ENCODE data around the gene RNASE11. TPM values are rescaled to one million over a fixed set of nuclear protein-coding genes. Genes with fewer than 3 reads are reported as not detected.

The RNASE11 gene
- total RNA-seq, 4 donors from 2014 or later = not detected

DNA sequence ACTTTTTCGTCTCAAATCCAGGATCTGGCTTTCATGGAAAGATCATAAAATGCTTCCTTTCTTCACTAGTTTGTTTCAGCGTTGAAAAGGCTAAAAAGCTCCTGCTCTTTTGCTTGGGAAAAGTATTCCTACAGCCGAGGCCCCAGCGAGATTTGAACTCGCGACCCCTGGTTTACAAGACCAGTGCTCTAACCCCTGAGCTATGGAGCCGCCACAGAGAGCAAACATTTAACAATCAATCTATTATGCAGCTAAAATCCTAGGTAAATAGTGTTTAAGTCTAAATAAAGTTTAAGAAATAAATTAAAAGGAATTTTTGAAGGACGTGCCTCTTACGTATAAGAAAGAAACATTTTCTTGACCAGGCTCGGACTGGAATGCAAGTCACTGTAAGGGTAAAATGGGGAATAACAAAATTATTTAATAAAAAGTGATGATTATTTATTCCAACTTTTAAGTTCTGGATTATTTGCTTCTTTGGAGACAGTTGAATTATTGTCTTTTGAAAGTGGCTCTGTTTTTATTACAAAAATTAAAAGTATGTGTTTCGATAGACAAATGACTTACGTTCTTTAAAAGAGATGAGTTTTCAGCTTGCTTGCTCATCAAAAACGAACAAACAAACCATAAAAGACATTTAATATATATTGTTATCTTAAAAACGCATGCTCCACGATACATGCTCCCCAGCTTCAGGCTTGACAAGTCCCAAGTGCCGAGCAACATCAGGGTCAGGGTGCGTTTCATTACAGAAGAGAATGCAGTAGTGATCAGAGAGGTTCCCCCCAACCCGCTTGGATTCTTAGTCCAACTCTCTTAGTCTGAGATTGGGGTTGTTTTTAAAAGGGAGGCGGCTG is 43.5 kb upstream of the RNASE11 start:
- Histone ChIP-seq H3K4me1 (peaks cover 31 to 57% (median 43%) of the 10 kb centered on the region in 4 donors), H3K36me3 (no peaks in the 10 kb centered on the region), H3K4me3 (peak overlapping the region; percentile 21 to 49 (median 36)), H3K27ac (replicated peaks in 1 of 4) (no peak overlapping the region), H3K9me3 (no peaks in the 10 kb centered on the region), H3K27me3 (peaks cover 0 to 77% (median 7%) of the 10 kb centered on the region in 4 donors)
- WGBS = 3% methylated on average over 19 of the region's 19 CpGs
- intact Hi-C loops (cut with DNase I) = no loop called here
- TF ChIP-seq POLR2AphosphoS5 (IDR thresholded peaks at IDR 0.05) (peak in 1 of 2 donors; percentile 8), EP300 (IDR thresholded peaks at IDR 0.05) (no peak), POLR2A (IDR thresholded peaks at IDR 0.05; ENCODE audit: low read depth) (no peak)
- TF ChIP-seq, protein P1, sequence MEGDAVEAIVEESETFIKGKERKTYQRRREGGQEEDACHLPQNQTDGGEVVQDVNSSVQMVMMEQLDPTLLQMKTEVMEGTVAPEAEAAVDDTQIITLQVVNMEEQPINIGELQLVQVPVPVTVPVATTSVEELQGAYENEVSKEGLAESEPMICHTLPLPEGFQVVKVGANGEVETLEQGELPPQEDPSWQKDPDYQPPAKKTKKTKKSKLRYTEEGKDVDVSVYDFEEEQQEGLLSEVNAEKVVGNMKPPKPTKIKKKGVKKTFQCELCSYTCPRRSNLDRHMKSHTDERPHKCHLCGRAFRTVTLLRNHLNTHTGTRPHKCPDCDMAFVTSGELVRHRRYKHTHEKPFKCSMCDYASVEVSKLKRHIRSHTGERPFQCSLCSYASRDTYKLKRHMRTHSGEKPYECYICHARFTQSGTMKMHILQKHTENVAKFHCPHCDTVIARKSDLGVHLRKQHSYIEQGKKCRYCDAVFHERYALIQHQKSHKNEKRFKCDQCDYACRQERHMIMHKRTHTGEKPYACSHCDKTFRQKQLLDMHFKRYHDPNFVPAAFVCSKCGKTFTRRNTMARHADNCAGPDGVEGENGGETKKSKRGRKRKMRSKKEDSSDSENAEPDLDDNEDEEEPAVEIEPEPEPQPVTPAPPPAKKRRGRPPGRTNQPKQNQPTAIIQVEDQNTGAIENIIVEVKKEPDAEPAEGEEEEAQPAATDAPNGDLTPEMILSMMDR (IDR thresholded peaks at IDR 0.05) = no peak
- no peak for DNase-seq (ENCODE audit: extremely low spot score)

DNA sequence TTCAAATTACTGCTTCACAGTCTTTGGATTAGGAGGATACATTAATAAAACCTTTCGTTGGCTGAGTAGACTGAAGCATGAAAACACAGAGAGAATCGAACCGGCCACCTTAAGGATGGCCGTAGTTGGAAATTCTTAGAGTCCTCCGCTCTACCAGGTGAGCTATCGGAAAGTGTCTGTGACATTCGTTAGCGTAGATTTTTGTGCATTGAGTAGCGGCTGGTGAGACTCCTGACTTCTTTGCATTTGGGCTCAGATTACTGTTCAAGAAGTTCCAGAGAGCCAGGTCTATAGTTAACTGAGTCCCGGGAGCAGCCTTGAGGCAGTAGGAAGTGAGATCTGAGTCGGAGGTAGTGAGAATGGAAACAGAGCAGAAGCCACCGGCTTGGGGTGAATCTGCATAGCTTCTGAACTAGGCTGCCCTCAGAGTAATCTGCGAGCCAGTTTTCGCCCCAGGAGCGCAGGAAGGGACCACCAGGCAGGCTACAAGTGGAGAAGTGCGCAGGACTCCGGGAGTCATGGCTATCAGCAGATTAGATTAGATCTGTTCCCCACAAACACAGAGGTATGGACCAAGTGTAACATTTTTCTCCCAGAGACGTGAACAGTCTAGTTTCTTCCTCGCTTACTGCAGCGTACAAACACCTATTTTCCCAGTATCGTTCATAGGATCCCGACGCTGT is 42.7 kb upstream of the RNASE11 start:
- DNase-seq (ENCODE audit: extremely low spot score) = no peak
- peaks cover 38 to 65% (median 51%) of the 10 kb centered on the region in 4 donors for H3K4me1 ChIP-seq
- TF ChIP-seq EP300 (IDR thresholded peaks at IDR 0.05) (no peak), POLR2A (IDR thresholded peaks at IDR 0.05; ENCODE audit: low read depth) (no peak), POLR2AphosphoS5 (IDR thresholded peaks at IDR 0.05) (no peak)
- TF ChIP-seq, protein P1 (IDR thresholded peaks at IDR 0.05) = no peak
- H3K27me3 ChIP-seq = peaks cover 0 to 73% (median 7%) of the 10 kb centered on the region in 4 donors
- WGBS = 4% methylated on average over 23 of the region's 23 CpGs
- no peak overlapping the region for H3K27ac ChIP-seq (replicated peaks in 1 of 4)
- H3K4me3 ChIP-seq = peak overlapping the region; percentile 0 to 49 (median 26)
- H3K36me3 ChIP-seq = no peaks in the 10 kb centered on the region
- H3K9me3 ChIP-seq = no peaks in the 10 kb centered on the region
- intact Hi-C loops (cut with DNase I) = no loop called here

DNA sequence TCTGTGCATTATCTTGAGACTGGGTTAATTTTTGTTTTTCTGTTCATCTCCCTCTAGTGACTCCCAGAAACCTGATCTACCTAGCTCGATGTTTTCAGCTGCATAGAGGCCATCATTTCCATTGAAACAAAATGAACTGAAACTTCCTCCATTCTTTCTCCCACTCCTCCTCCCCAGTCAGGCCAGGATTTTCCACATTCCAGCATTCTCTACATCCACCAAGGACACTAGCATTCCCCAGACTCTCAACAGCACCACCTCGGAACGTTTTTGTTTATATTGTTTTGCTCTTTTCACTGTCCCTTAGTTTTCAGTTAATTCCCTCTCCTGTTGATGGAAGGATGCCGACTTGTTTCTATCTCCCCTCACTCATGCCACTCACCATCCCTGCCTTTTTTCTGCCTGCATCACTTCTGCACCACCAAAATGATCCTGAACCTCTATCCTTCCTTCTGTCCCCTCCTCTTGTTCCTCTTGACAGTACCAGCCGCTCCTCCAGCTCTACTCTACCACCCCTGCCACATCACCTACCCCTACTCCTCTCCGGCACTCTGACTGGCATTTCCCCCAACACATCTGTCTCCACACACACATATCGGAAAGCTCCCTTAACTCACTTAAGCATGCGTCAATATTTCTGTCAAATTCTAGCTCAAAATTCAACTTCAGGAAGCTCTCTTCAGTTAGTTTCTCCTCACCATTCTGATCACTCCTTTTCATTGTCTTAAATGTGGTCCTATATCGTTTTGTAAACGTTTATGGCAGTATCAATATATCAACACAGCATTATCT is 40.5 kb upstream of the RNASE11 start:
- intact Hi-C loops (cut with DNase I) = no loop called here

More for the DNA sequence above, 40.5 kb upstream of the RNASE11 start:
- Histone ChIP-seq H3K36me3 (no peaks in the 10 kb centered on the region), H3K4me1 (peaks cover 34 to 79% (median 63%) of the 10 kb centered on the region in 4 donors), H3K27ac (replicated peaks in 1 of 4) (no peak overlapping the region), H3K9me3 (no peaks in the 10 kb centered on the region), H3K4me3 (no peak overlapping the region), H3K27me3 (peaks cover 0 to 73% (median 10%) of the 10 kb centered on the region in 4 donors)
- TF ChIP-seq EP300 (IDR thresholded peaks at IDR 0.05) (no peak), POLR2A (IDR thresholded peaks at IDR 0.05; ENCODE audit: low read depth) (no peak), POLR2AphosphoS5 (IDR thresholded peaks at IDR 0.05) (no peak)
- TF ChIP-seq, protein P1 (IDR thresholded peaks at IDR 0.05) = no peak
- DNase-seq (ENCODE audit: extremely low spot score) = no peak
- 44% methylated on average over 10 of the region's 10 CpGs for WGBS
